ENCODE results near the gene LTK.

- TF ChIP-seq REST (IDR thresholded peaks at IDR 0.05; ENCODE audit: low read depth) (no peak), CEBPB (IDR thresholded peaks at IDR 0.05) (no peak), EGR1 (IDR thresholded peaks at IDR 0.05) (no peak)
Measured at GRCh38 chr15:41503669-41504010, 10.0 kb downstream of the LTK start.

All from Ishikawa (cell line).